Endothelial cell of umbilical vein (primary cell): Measurements from ENCODE around the gene RUNDC3A. TPM values are rescaled to one million over a fixed set of nuclear protein-coding genes. Genes with fewer than 3 reads are reported as not detected.

Experiments
- BruUV-seq: library from RNA; stranded (reverse); fragments of 400-500 nt; replicated peaks from 2 replicates; lab custom pipeline; 2021; lab: Mats Ljungman, UMichigan
- CTCF ChIA-PET: fragments of 300-600, 350-600 bp; sonication (Branson Sonifier 250); formaldehyde crosslinking; loops from one replicate; lab custom pipeline; 2021; ENCODE audit warnings: antibody characterized with exemption, inconsistent platforms; lab: Charles Lee
- POLR2A ChIA-PET: fragments of 300-600, 350-600 bp; sonication (Branson Sonifier 250); formaldehyde crosslinking; loops from one replicate; lab custom pipeline; 2021; ENCODE audit warnings: antibody characterized with exemption, inconsistent platforms; lab: Charles Lee
- DNase-seq: peaks from one replicate; pipeline ENCODE4 v3.0.0-alpha.2; 2011; ENCODE audit warnings: low read depth, low spot score
- FAIRE-seq: peaks from 2 replicates; lab custom pipeline; 2011; peaks lifted over from hg19 to GRCh38; lab: Jason Lieb, UNC
- H2AFZ ChIP-seq: 2 replicates; pipeline ENCODE4 v1.6.0; 2012; ENCODE audit warnings: low read depth, low read length, control low read depth, inconsistent platforms
- H3K27ac ChIP-seq: 2 replicates; pipeline ENCODE4 v1.5.1; 2011; ENCODE audit warnings: low read depth, mild to moderate bottlenecking, control low read depth, low read length, moderate library complexity; ENCODE audit not compliant: insufficient read depth
- H3K27me3 ChIP-seq, 2 experiments: 2 replicates each; pipeline versions ENCODE4 v1.6.0 to v1.6.1; 2011; ENCODE audit warnings: low read length in 2 of 2, mixed read lengths in 1 of 2; ENCODE audit not compliant: control insufficient read depth in 2 of 2, insufficient read depth in 2 of 2
- H3K36me3 ChIP-seq, 2 experiments: 2 replicates in 1 of 2; 3 replicates in 1 of 2; pipeline ENCODE4 v1.5.1; 2011; ENCODE audit warnings: low read length in 2 of 2, mild to moderate bottlenecking in 1 of 2, moderate library complexity in 1 of 2; ENCODE audit not compliant: control insufficient read depth in 2 of 2, insufficient read depth in 2 of 2; ENCODE audit errors: extremely low read depth in 1 of 2
- H3K4me1 ChIP-seq: 3 replicates; pipeline ENCODE4 v1.5.1; 2011; ENCODE audit warnings: mild to moderate bottlenecking, low read length; ENCODE audit not compliant: control insufficient read depth, insufficient read depth; ENCODE audit errors: extremely low read depth
- H3K4me2 ChIP-seq: 2 replicates; pipeline ENCODE4 v1.6.1; 2011; ENCODE audit warnings: low read length, control low read depth, mixed read lengths; ENCODE audit not compliant: insufficient read depth
- H3K4me3 ChIP-seq, 3 experiments: fragments of 200-600 bp in 1 of 3; sonication (generic), shearing (Covaris generic) in 1 of 3; replicated peaks in 1 of 3; 2 replicates each; pipeline ENCODE4 v1.5.1; 2011 to 2016; ENCODE audit warnings: control low read depth in 3 of 3, low read length in 3 of 3, mild to moderate bottlenecking in 2 of 3, inconsistent platforms in 1 of 3, low read depth in 1 of 3, moderate library complexity in 1 of 3; ENCODE audit not compliant: insufficient read depth in 1 of 3
- H3K79me2 ChIP-seq: 2 replicates; pipeline ENCODE4 v1.6.0; 2012; ENCODE audit warnings: low read length, inconsistent platforms; ENCODE audit not compliant: control insufficient read depth, insufficient read depth
- H3K9ac ChIP-seq: replicated peaks from 2 replicates; pipeline ENCODE3; 2011; ENCODE audit warnings: low read length, control low read depth; ENCODE audit not compliant: insufficient read depth; ENCODE audit errors: extremely low read depth
- H3K9me1 ChIP-seq: replicated peaks from 3 replicates; pipeline ENCODE4 v1.6.0; 2011; ENCODE audit warnings: mild to moderate bottlenecking, low read length; ENCODE audit not compliant: control insufficient read depth, insufficient read depth; ENCODE audit errors: extremely low read depth
- H3K9me3 ChIP-seq: replicated peaks from 2 replicates; pipeline ENCODE4 v1.5.1; 2012; ENCODE audit warnings: low read length, inconsistent platforms; ENCODE audit not compliant: control insufficient read depth, insufficient read depth
- H4K20me1 ChIP-seq: replicated peaks from 2 replicates; pipeline ENCODE3; 2011; ENCODE audit warnings: mild to moderate bottlenecking, low read length; ENCODE audit not compliant: control insufficient read depth, insufficient read depth; ENCODE audit errors: extremely low read depth
- CTCF ChIP-seq, 2 donors: IDR thresholded peaks; 1 replicate in 1 of 2; 2 replicates in 1 of 2; pipeline ENCODE4 v1.5.1; 2011; ENCODE audit warnings: low read length in 2 of 2, mild to moderate bottlenecking in 2 of 2, moderate library complexity in 2 of 2, control low read depth in 1 of 2, inconsistent platforms in 1 of 2, low read depth in 1 of 2; ENCODE audit not compliant: insufficient read depth in 1 of 2; ENCODE audit errors: extremely low read depth in 1 of 2
- EZH2 ChIP-seq: IDR thresholded peaks from 2 replicates; pipeline ENCODE4 v1.6.1; 2012; ENCODE audit warnings: borderline replicate concordance, low read depth, mild to moderate bottlenecking, moderate library complexity, low read length, inconsistent platforms; ENCODE audit not compliant: severe bottlenecking
- FOS ChIP-seq: IDR thresholded peaks from 2 replicates; pipeline ENCODE4 v1.6.1; 2011; ENCODE audit warnings: mild to moderate bottlenecking, low read length, moderate library complexity, borderline replicate concordance; ENCODE audit not compliant: insufficient read depth
- GATA2 ChIP-seq: IDR thresholded peaks from 2 replicates; pipeline ENCODE4 v1.7.0; 2011; ENCODE audit warnings: low read depth, mild to moderate bottlenecking, moderate library complexity, mixed read lengths, low read length; ENCODE audit not compliant: insufficient read length, insufficient read depth
- JUN ChIP-seq: IDR thresholded peaks from 2 replicates; pipeline ENCODE4 v1.6.1; 2011; ENCODE audit warnings: borderline replicate concordance, low read depth; ENCODE audit not compliant: insufficient read length, insufficient read depth
- MAX ChIP-seq: IDR thresholded peaks from 2 replicates; pipeline ENCODE4 v1.6.1; 2011; ENCODE audit not compliant: insufficient read depth, insufficient read length
- MYC ChIP-seq: IDR thresholded peaks from one replicate; pipeline ENCODE4 v1.6.1; 2011; ENCODE audit warnings: mild to moderate bottlenecking, low read depth, low read length
- POLR2A ChIP-seq: IDR thresholded peaks from 2 replicates; pipeline ENCODE4 v1.6.1; 2012; ENCODE audit warnings: low read depth, mild to moderate bottlenecking, control low read depth, low read length
- POLR2AphosphoS5 ChIP-seq: IDR thresholded peaks from 2 replicates; pipeline ENCODE4 v1.6.1; 2012; ENCODE audit warnings: low read depth, mild to moderate bottlenecking, control low read depth, low read length, moderate library complexity; ENCODE audit not compliant: insufficient read depth
- dilution Hi-C: fragments of 300-500 bp; cut with MboI; formaldehyde crosslinking; loops from one replicate; pipeline ENCODE4 v1.15.0; 2019; ENCODE audit warnings: low sequenced_read_pairs; ENCODE audit not compliant: extremely low pct_ligation_motif_present
- intact Hi-C: fragments of 100-400 bp; cut with micrococcal nuclease; formaldehyde crosslinking; loops from one replicate; pipeline ENCODE4 v1.10.0; 2022
- polyA plus RNA-seq, 4 experiments: library from polyadenylated mRNA; depleted of rRNA in 3 of 4; stranded (reverse) in 3 of 4; unstranded in 1 of 4; fragments of >200 nt; gene quantifications; 2 replicates each; pipeline versions ENCODE4 v1.2.1 to v1.2.3, GENCODE V29; 2011 to 2012; ENCODE audit warnings: missing spikeins in 1 of 4
- total RNA-seq: library from RNA; stranded (reverse); gene quantifications from 2 replicates; pipeline ENCODE4 v1.2.3, GENCODE V29; 2021

The RUNDC3A gene
- total and polyA plus RNA-seq, 2 donors (not counting 3 experiments of a cell fraction or from before 2014, with no cell fraction given), result 0.12 TPM; not detected in 1

GRCh38 chr17:44318077-44318892, 9.9 kb downstream of the RUNDC3A start:
- CTCF ChIA-PET, result interaction anchor here (2.1 to 6.3 kb wide), 2 partner anchors 108 to 205 kb away, joined by 4 to 27 read pairs; no protein-coding TSS in a partner anchor
- no peaks in the 10 kb centered on the region for H3K9me3 ChIP-seq
- no peak overlapping the region for H3K9ac ChIP-seq
- POLR2A ChIA-PET, result no interaction called here
- H3K27ac ChIP-seq, result no peak overlapping the region
- dilution Hi-C loops, result no loop called here
- H3K4me3 ChIP-seq, result no peak overlapping the region
- no peak overlapping the region for H2AFZ ChIP-seq
- no peak overlapping the region for H3K4me2 ChIP-seq
- no peak for DNase-seq
- H4K20me1 ChIP-seq, result no peaks in the 10 kb centered on the region
- H3K27me3 ChIP-seq, result peaks cover 23 to 30% of the 10 kb centered on the region in 2 experiments
- no peak for FAIRE-seq
- TF ChIP-seq POLR2AphosphoS5 (no peak), GATA2 (no peak), FOS (no peak), EZH2 (no peak), POLR2A (no peak), JUN (no peak), MAX (no peak), CTCF (IDR thresholded peaks at IDR 0.05; ENCODE audit: extremely low read depth in 1 of 2, insufficient read depth in 1 of 2, low read depth in 1 of 2, low read length in 2 of 2) (no peak), MYC (no peak)
- intact Hi-C loops, result no loop called here
- H3K79me2 ChIP-seq, result no peaks in the 10 kb centered on the region
- BruUV-seq, result no TSS peak
- H3K4me1 ChIP-seq, result no peaks in the 10 kb centered on the region
- H3K9me1 ChIP-seq, result no peaks in the 10 kb centered on the region
- H3K36me3 ChIP-seq, result peaks cover 3 to 26% of the 10 kb centered on the region in 2 experiments
